HT-29 (cell line): ENCODE data around the gene RNASEL. TPM values are rescaled to one million over a fixed set of nuclear protein-coding genes. Genes with fewer than 3 reads are reported as not detected.

Experiments
- DNase-seq: peaks from one replicate; pipeline ENCODE4 v3.0.0-alpha.2; 2015; ENCODE audit warnings: low spot score
- total RNA-seq: library from RNA; depleted of rRNA; stranded (reverse); fragments of >200 nt; shearing (Covaris generic); gene quantifications from 2 replicates; pipeline ENCODE4 v1.2.3, GENCODE V29; 2014

The RNASEL gene
- total RNA-seq, 1 experiment from 2014 or later = 1.9 TPM

DNA sequence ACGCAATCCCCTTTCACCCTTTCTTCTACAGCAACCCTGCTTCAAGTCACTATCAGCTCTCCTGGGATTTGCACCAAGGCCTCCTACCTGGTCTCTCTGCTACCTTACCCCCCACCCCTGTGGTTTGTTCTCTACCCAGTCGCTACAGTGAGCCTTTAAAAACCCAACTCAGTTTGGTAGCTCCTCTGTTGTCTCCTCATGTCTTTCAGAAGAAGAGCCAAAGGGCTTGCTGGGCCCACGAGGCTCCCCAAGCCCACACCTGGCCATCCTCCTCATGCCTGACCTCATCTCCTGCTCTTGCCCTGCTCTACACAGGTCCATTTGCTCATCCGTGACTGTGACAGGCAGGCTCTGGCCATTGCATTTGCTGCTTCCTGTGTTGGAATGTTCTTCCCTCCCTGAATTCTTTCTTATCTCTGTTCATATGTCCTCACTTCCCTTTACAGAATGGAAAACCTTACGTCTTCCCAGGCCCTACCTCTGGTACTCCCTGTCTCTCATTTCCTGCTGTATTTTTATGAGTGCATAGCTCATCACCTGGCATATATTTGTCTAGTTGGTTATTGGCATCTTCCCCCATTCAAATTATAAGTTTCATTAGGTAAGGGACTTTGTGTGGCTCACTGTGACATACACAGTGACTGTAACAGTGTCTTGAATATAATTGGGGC is 11.8 kb upstream of the RNASEL start:
- DNase-seq = no peak

DNA sequence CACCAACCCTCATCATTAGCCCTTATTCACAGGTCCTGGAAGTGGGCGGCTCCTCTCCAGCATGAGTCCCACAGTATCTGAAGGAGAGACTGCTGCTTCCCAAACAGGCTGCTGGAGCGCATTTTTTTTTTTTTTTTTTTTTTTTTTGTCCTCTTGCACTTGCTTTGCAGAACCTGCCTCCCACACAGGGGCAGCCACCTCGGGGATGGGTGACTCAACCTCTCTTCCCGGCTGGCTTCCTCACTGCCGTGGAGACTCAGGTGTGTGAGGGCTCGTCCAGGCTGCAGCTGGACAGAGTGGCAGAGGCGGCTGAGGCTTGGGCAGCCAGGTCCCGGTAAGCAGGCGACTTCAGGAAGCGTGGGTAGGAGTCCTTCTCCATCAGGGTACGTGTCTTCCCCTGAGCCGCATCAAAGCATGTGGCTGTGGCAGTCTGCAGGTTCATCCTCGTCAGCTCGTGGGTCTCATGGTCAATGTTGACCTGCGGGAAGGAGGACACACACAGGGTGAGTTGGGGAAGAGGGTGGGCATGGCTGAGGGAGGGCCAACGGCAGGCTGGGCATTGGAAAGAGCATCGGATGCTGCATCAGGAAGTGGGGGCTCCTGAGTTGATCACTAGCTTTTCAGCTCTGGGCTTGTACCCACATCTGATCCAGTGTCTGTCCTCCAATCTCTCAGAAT is 11.1 kb upstream of the RNASEL start:
- no peak for DNase-seq

DNA sequence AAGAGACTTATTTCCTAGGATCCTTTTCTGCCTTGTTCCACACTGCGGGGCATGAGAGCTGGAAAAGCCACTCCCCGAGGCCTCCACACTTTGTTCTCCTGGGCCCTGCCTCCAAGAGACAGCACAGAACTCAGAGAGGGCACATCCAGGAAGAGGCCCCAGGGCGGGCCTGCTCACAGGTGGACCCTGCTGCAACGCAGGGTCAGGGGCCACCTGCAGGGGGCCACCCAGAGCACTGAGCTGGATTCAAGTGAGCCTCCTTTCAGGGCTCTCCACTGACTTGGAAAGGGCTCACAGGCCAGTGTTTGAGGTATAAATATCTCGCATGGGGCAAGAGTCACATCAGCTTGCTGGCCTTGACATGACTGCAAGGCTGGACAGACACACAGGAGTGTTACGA is 10.3 kb upstream of the RNASEL start:
- DNase-seq = peak; percentile 12

DNA sequence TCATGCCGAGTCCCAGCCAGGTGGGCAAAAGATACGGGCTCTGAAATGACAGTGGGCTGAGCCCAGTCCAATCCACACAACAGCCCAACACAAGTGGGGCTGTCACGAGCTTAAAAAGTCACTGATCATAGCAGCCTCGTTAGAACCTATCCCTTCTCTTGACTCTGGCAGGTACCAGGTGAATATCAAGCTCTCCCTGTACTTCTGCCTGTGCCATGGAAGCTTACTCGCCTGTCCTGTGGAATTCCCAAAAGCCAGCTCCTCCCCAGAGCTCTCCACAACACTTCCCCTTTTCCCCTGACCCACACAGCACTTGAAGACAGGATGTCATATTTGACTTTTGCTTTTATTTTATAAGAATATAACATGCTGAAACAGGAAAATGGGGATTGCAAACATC is 9.2 kb upstream of the RNASEL start:
- no peak for DNase-seq

DNA sequence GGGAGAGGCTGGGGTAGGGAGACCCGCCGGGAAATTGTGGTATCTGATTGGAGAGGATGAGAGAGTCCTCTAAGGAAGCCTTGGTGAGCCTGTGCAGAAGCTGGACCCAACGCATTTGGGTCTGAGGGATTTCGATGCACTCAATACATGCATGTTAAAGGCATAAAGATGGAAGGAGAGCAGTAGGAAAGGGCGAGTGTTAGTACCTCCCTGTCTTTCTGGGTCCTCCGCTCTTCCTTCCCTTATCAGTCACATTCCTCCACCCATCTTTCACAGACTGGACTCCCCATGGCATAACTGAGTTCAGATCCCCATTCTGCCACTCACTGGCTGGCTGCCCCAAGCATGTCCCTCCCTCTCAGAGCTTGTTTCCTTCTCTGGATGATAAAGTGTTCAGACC is 7.9 kb upstream of the RNASEL start:
- no peak for DNase-seq

DNA sequence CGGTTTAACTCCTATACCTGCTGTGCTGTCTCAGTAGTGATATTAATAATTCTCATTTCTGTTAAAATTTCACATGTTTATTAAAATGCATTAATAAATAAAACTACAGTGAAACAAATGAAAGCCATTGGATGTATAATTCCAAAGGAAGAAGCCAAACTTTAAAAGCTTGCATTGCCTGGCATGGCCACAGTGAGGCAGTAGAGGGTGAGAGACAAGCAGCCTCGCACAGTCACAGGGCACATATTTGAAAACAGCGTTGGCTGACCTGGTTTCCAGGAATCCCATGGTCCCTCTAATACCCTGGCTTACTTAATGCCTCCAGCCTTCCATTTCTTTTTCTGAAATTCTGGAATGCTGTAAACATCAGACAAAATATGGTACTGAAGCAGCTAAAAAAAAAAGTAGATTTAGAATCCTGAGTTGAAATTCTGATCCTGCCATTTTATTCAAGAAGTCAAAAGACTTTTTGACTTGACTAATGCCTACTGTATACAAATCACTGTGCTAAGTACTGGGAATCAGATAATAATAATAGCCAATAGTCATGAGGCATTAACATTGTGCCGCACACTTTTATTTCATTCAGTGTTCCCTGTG is 6.7 kb upstream of the RNASEL start:
- peak; percentile 70 for DNase-seq

DNA sequence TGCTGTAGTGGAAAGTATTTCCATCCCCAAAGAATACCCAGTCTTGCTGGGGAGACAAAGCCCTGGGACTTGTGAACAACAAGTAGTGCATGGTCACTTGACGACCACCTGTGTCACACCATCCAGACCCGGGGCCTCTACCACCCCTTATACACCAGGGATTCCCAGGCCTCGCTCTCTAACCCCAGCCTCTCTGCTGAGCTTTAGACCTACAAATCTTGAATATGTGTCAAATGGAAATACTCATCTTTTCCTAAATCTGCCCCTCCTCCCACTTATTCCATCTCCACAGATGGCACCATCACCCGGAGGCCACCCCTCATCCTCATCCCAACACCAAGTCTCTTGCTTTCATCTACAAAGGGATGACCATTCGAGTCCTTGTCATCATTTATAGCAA is 875 bp upstream of the RNASEL start:
- DNase-seq = no peak

DNA sequence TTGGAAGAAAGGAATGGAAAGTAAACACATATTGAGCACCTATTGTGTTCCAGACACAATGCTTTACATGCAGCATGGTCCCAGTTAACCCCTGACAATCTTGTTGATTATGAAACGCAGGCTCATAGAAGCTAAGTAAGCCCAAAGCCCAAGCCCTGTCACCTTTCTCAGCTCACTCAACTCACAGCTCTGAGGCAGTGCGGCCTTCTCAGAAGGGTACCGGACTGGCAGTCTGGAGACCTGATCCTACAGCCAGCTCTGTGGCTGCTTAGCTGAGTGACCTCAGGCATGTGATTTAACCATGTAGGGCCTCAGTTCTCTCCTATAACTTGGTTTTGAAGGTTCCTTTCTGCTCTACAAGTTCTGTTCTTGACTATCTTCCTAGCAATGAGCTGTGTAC is 464 bp upstream of the RNASEL start:
- peak; percentile 4 for DNase-seq

DNA sequence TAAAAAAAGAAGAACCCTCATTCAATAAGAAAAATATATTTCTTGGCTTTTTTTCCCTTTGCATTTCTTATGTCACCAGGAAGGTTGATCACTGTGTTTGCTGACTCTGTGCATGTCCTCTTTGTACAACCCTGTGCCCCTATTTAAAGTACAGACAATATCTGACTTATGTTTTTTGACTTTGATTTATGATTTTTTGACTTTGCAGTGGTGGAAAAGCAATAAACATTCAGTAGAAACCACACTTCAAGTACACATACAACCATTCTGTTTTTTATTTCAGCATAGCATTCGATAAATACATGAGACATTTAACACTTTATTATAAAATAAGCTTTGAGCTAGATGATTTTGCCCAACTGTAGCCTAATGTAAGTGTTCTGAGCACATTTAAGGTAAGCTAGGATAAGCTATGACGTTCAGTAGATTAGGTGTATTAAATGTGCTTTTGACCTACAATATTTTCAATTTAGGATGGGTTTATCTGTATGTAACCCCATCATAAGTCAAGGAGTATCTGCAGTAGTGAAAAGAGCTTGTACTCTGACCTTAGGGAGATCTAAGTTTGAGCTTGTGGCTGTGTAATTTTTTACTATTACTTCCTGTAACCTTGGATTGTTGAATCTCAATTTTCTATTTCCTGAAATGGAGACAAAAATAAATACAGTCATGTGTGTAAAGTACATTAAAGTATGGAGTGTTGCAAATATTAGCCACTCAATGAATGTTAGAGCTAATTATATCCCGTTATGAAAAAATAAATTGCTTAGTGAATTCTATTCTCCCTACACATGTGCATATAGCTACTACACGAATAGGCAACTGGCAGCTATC is 1.2 kb downstream of the RNASEL start:
- DNase-seq = peak; percentile 6

DNA sequence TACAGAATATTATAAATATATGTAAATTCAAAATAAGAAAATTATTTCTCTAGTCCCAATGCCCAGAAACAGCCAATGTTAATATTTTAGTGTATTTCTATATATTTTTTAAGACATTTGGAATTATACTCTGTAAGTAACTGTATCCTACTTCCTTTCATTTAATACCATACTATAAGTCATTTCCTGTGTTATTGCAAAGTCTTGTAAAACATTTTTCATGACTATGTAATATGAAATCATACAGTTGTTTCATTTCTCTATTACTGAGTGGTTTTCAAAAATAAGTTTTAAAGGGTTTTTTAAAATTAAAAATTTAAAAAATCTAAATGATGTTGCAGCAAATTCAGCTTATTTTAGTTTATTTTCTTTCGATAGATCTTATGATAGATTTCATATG is 2.0 kb downstream of the RNASEL start:
- no peak for DNase-seq

DNA sequence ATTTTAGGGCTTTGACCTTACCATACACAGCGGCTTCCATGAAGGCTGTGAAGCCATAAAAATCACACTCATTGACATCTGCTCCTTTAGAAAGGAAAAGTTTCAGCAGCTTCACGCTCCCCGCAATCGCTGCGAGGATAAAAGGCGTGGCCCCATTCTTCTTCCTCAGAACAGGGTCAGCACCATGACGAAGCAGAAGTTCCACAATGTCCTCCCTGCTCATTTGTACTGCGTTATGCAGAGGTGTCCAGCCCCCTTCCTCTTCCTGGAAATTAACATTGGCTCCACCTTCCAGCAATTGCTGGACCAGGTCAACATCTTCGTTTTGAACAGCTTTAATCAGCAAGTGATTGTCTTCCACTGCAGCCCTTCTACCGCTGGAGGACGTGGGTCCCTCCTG is 2.7 kb downstream of the RNASEL start:
- no peak for DNase-seq

DNA sequence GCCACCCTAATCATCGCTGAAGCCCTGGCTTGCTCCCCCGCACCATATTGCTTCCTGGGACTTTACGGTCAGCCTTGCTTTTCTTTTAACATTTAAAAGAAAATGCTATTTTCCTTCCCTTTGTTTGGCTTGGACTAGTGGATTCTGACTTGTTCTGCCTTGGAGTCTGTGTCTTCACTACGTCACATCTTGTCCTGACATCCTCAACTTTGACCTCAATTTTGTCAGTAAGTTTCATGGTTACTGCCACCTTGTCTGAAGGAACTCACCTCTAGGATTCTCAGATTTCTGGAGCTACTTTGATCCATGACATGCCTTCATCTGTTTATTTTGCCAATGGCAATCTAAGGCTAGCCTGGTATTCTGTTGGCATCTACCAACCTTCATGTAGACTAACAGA is 4.3 kb downstream of the RNASEL start:
- no peak for DNase-seq

DNA sequence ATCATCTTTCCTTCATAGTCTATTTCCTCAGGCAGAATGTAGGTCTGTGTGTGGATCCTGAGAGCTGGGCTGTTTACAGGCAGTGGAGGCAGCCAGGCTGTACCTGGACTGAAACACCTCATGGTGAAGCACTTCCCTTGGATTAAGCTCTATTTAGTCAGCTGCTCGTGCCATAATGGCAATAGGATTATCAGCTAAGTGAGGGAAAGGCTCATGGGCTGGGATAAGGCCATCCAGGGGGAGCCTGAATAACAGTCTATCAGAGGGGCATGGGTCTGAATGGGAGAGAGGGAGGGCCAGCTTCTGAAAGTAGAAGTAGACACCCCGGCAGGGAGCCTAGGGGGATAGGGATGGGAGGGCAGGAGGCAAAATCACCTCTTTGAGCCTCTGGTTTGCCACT is 8.3 kb downstream of the RNASEL start:
- no peak for DNase-seq

DNA sequence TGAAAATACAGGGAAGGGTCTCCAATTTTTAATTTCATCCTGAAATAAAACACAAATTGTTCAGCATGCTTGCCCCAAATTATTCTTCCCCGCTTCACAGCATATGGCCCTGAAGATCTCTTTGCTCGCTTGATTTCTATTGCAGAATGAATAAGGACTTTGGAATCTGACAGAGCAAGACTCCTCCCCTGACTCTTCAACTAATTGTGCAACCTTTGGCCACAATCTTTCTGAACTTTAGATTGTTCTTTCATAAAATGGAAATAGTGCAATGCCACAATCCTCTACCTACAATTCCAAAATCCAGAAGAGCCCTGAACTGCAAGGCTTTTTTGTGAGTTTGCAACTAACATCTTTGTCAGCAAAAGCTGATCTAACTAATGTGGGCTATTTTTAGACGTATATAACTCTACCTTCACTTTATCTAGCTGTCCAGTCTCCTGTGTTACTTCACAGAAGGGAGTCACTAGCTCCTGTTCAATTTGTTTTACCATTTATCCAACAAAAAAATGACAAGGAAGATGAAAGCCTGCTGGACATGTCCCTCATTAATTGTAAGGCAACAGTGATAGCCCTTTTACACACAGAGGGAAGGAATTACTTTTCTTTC is 13.4 kb downstream of the RNASEL start:
- peak; percentile 57 for DNase-seq

DNA sequence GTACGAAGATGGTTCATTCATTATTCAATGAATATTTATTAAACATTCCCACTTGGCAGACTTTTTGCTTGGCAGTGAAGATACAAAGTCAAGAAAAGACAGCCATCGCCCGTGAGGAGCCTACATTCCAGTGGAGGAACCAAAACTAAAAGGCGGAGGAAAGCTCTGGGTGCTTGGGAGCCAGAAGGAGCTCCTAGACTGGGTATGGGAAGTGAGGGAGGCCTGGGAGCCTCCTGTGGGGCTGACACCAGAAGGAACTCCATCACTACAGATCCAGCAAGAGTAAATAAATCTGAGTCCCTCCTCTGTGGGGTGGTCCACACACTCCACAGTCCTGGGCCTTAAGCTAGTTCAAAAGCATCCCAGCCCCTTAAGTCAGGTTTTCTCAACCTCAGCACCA is 14.9 kb downstream of the RNASEL start:
- DNase-seq = no peak

DNA sequence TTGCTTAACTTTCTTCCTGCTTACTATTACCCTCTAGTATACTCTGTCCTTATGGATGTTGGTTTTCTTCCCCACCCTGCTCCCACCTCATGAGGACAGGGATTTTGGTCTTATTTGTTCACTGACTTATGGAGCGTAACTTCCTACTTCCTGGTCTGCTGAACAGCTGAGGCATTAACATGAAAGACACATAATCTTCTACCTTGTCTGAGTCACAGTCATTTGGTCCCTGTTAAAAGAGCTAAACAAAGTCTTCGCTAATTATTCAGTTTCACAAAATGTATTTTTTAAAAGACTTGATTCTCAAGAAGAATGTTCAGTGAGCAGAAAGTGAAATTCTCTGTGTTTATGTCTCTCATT is 18.5 kb downstream of the RNASEL start:
- peak; percentile 26 for DNase-seq

DNA sequence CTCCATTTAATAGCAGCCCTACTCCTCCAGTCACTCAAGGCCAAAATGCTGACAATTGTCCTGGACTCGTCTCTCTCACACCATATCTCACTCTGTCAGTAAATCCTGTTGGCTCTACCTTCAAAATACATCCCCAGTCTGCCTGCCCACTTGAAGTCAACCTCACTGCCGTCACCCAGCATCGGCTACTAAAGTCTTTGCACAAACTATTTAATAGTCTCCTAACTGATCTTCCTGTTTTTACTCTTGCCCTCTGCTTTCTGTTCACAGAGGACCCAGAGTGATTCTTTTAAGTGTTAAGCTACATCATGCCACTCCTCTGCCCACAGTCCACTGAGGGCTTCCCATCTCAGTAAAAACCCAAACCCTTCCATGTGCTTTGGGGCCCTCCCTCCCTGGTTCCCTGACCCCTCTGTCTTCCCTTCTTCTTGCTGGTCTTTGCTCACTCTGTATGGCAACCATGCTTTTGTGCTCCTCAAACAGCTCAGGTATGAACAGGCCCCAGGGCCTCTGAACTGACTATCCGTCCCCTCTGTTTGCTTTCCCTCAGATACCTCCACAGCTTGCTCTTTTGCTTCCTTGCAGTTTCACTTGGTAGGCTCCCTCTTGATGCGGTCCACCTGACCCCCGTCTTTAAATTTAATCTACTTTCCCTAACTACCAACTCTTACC is 19.0 kb downstream of the RNASEL start:
- no peak for DNase-seq

DNA sequence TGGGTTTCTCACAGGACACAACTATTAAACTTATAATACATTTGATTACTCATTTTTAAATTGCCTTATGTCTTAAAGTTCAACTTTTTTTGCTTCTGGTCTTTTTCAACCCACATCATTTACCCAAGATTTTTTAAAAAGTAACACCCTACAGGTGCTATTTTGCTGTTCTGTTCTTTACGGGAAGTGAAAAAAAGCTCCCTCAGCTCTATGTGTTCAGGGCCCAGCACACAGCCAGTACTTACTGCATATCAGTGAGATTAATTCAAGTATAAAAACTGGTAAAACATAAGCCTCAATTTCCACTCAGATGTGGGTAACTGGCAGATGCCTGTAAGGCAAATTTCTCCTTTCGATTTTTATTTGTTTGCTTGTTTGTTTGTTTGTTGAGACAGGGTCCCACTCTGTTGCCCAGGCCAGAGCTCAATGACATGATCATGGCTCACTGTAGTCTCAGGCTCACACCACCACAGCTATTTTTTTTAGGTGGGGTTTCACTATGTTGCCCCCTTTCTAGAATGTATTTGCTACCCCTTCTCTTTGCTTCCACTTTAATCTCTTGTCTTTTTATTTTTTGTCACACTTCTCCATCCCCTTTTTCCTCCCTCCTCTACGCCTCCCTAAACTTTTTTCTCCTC is 20.3 kb downstream of the RNASEL start:
- no peak for DNase-seq

DNA sequence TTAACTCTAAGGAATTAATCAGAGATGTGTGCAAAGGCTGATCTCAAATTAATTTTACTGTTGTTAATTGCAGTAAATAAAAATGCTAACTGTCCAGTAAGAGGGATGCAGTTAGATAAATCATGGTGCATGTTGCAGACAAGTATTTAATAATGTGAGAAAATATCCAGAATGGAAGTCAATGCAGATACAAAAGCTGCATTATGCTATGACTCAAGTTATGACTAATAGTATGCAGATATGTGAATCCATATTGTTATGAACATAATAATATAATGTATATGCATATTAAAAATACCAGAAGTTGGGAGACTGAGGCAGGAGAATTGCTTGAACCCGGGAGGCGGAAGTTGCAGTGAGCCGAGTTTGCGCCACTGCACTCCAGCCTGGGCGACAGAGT is 21.4 kb downstream of the RNASEL start:
- DNase-seq = no peak

DNA sequence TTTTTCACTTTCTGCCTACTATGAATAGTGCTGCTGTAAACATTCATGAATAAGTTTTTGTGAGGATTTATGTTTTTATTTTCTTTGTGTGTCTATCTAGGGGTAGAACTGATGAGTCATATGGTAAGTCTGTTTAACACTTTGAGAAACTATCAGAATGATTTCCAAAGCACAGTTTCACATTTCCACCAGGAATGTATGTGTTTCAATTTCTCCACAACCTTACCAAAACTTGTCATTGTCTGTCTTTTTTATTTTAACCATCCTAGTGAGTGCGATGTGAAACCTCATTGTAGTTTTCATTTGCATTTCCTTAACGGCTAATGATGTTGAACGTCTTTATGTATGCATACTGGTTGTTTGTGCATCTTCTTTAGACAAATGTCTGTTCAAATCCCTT is 23.5 kb downstream of the RNASEL start:
- no peak for DNase-seq
